Measurements from ENCODE around the gene ACAA1.

The ACAA1 gene

DNA sequence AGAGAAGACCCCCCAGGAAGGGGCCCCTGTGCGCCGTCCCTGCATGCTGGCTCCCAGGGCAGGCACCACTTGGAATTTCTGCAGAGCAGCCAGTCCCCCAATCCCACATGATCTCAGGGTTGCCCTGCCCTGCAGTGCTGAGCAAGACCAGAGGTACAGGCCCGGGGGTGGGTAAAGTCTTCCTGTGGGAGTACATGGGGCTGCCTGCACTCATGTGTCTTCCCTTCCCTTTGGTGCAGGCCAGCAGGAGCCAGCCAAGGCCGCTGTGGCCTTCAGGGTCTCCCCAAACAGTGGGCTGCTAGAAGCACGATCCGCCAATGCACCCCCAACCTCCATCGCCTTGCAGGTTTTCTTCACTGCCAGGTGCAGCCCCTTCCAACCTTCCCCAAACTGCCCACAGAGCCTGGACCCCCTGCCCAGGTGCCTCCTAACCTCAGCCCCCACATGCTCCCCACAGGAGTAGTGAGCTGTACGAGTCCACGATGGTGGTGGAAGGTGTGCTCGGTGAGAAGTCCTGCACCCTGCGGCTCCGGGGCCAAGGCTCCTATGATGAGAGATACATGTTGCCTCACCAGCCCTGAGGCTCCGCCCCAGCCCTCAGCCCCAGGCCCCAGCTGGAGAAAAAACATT is 15.0 kb downstream of the ACAA1 start:
- Mint-ChIP-seq H3K27ac (no peak overlapping the region), H3K4me1 (ENCODE audit: low read depth) (peaks cover 3% of the 10 kb centered on the region), H3K36me3 (ENCODE audit: low read depth) (peaks cover 32% of the 10 kb centered on the region), H3K27me3 (ENCODE audit: low read depth) (no peaks in the 10 kb centered on the region), H3K9me3 (no peaks in the 10 kb centered on the region), H3K4me3 (no peak overlapping the region)

DNA sequence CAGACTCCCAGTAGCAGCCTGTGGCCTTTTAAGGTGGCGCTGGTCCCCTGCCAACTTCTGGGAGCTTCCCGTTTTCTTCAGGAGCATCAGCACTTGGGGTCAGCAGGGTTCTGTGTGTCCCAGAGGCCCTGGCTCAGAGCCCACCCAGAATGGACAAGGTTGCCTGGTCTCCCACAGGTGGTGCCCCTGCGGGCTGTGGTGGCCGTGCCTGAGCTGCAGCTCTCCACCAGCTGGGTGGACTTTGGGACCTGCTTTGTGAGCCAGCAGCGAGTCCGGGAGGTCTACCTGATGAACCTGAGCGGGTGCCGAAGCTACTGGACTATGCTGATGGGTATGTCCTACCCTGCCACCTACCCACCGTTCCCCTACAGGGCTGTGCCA is 15.5 kb downstream of the ACAA1 start:
- Mint-ChIP-seq H3K27me3 (ENCODE audit: low read depth) (no peaks in the 10 kb centered on the region), H3K4me1 (ENCODE audit: low read depth) (peaks cover 3% of the 10 kb centered on the region), H3K9me3 (no peaks in the 10 kb centered on the region), H3K36me3 (ENCODE audit: low read depth) (peaks cover 27% of the 10 kb centered on the region), H3K27ac (no peak overlapping the region), H3K4me3 (no peak overlapping the region)

DNA sequence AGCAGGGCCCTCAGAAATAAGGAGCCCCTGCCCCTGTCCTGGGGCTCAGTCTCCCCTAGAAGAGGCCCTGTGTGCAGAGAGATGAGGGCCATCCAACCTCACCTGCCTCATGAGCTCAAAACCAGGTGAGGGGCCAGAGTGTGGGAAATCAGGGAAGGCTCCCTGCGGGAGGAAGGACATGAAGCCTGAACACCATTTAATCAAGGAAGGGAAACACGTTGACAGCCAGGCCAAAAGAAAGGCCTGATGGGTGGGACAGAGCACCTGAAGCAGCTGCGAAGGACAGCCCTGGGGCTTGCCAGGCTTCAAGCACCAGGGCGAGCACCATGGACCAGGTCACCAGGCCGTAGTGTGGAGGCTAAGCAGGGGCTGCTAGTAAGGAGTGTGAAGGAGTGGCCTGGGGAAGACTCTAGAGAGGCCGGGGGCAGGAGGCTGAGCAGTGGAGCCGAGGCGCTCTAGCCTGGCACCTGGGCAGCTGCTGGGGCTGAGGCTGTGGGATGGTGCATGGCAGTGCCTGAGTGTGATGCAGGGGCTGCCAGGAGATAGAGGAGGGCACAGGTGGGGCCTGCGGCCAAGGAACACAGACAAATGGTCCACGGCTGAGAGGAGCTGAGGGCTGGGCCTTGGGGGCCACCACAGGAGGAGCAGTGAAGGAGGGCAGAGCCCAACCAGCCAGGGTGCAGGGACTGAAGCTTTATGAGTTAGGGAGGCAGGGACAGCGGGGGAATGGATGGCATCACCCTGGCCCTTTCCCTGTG is 16.1 kb downstream of the ACAA1 start:
- Mint-ChIP-seq H3K4me1 (ENCODE audit: low read depth) (peaks cover 4% of the 10 kb centered on the region), H3K9me3 (no peaks in the 10 kb centered on the region), H3K36me3 (ENCODE audit: low read depth) (peaks cover 26% of the 10 kb centered on the region), H3K27ac (peak overlapping the region; percentile 32), H3K27me3 (ENCODE audit: low read depth) (no peaks in the 10 kb centered on the region), H3K4me3 (no peak overlapping the region)

DNA sequence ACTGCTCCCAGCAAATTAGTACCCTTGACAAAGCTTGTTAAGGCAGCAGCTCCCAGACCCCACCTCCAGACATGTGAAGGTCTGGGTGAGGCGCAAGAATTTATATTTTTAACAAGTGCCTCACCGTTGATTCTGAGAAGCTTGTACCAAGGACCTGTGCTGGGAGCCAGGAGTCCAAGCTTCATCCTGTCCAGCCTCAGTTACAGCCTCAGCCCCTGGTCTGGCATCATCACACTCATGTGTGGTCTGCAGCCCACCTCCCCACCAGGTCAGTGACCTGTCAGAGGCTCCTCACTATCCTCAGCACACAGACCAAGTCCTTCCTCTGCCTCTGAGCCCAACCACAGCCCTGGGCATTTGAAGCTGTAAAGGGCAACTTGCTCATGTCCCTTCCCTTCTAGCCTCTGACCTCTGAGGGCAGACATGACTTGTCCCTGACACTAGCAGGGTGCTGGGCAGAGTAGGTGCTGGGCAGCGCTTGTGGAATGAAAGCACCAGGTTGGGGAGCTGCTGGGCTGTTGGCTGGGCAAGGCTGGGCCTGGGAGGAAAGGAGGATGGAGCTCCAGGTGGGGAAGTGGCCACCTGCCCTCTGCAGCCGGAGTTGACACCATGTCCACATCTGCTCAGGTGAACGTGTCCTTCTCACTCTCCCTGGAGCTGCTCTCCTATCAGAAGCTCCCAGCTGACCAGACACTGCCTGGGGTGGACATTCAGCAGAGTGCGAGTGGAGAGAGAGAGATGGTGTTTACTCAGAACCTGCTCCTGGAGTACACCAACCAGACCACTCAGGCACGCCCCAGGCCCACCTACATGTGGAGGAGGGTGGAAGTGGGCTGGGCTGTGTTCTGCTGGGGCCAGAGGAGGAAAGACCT is 16.9 kb downstream of the ACAA1 start:
- Mint-ChIP-seq H3K4me3 (no peak overlapping the region), H3K9me3 (no peaks in the 10 kb centered on the region), H3K4me1 (ENCODE audit: low read depth) (peaks cover 6% of the 10 kb centered on the region), H3K27me3 (ENCODE audit: low read depth) (no peaks in the 10 kb centered on the region), H3K36me3 (ENCODE audit: low read depth) (peaks cover 22% of the 10 kb centered on the region), H3K27ac (no peak overlapping the region)

DNA sequence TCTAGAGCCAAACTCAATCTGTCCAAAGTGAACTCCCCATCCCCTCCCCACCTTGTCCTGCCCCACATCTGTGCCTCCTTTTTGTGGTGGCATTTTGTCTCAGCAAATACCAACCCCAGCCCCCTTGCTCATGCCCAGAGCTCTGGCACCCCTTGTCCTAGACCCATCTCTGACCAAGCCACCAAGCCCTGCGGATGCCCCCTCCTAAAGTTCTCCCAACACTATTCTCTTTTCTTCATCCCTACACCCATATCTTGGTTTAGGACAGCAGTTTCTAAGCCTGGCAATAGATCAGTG is 17.7 kb downstream of the ACAA1 start:
- H3K27ac Mint-ChIP-seq = peak overlapping the region; percentile 13

DNA sequence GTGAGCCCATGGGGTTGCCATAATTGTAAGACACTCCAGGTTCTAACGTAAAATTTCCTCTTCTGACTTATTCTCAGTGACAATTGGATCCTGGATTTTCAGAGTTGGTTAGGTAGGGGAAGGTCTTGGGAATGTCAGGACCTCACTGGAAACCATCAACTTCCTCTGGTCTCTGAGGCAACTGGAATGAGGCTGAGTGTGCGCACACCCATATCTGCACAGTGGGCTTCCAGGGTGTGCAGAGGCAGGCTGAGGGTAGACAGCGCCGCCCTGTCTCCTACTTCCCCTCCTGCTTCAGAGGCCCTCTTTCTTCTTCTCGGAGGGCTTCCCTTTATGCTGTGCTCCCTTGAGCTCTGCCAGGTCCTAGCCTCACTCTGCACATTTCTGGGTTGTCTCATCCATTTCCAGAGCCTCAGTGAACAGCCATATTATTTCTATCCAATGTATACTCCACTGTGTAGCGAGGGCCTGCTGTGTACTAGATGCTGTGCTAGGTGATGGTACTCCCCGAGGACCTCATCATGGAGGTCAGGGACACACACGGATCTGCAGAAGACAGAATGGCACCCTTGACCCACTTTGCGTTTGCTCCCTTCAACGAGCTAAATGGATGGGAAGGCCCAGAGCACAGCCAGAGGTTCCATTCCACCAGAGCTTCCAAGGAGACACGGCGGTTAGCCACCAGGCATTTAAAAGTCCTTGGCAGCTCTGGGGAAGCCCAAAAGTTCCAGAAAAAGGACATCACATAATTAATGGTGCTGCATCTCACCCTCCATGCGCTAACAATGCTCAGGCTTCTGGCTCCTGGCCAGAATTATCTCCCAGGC is 18.3 kb downstream of the ACAA1 start:
- H3K4me3 Mint-ChIP-seq = no peak overlapping the region
- peaks cover 6% of the 10 kb centered on the region for H3K4me1 Mint-ChIP-seq (ENCODE audit: low read depth)
- H3K36me3 Mint-ChIP-seq (ENCODE audit: low read depth) = peaks cover 19% of the 10 kb centered on the region
- H3K9me3 Mint-ChIP-seq = no peaks in the 10 kb centered on the region
- H3K27me3 Mint-ChIP-seq (ENCODE audit: low read depth) = no peaks in the 10 kb centered on the region
- no peak overlapping the region for H3K27ac Mint-ChIP-seq

More for the DNA sequence above, 17.7 kb downstream of the ACAA1 start:
- H3K9me3 Mint-ChIP-seq = no peaks in the 10 kb centered on the region
- H3K4me3 Mint-ChIP-seq = no peak overlapping the region
- peaks cover 19% of the 10 kb centered on the region for H3K36me3 Mint-ChIP-seq (ENCODE audit: low read depth)
- peaks cover 6% of the 10 kb centered on the region for H3K4me1 Mint-ChIP-seq (ENCODE audit: low read depth)
- H3K27me3 Mint-ChIP-seq (ENCODE audit: low read depth) = no peaks in the 10 kb centered on the region

DNA sequence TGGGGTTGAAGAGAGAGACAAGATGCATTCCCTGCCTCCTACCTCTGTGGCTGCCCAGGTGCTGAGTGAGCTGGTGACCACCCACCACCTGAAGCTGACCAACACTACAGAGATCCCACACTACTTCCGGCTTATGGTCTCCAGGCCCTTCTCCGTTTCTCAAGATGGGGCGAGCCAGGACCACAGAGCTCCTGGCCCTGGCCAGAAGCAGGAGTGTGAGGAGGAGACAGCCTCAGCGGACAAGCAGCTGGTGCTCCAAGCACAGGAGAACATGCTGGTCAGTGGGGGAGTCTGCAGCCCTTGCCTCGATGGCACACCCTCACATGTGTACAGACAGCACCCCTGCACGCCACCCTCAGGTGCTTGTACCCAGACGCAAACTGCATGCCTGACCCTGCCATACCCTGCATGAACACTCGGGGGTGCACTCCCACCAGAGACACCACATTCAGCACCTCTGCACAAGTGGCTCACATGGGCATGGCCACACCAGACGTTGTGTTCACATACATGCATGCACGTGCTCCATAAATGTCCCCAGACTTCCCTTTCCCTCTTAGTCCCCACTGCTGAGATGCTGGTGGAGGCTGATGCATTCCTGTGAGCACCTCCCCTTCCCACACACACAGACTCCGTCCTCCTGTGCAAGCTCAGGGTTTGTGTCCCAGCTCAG is 19.0 kb downstream of the ACAA1 start:
- no peaks in the 10 kb centered on the region for H3K27me3 Mint-ChIP-seq (ENCODE audit: low read depth)
- no peak overlapping the region for H3K27ac Mint-ChIP-seq
- H3K4me3 Mint-ChIP-seq = no peak overlapping the region
- peaks cover 6% of the 10 kb centered on the region for H3K4me1 Mint-ChIP-seq (ENCODE audit: low read depth)
- H3K36me3 Mint-ChIP-seq (ENCODE audit: low read depth) = peaks cover 15% of the 10 kb centered on the region
- H3K9me3 Mint-ChIP-seq = no peaks in the 10 kb centered on the region

DNA sequence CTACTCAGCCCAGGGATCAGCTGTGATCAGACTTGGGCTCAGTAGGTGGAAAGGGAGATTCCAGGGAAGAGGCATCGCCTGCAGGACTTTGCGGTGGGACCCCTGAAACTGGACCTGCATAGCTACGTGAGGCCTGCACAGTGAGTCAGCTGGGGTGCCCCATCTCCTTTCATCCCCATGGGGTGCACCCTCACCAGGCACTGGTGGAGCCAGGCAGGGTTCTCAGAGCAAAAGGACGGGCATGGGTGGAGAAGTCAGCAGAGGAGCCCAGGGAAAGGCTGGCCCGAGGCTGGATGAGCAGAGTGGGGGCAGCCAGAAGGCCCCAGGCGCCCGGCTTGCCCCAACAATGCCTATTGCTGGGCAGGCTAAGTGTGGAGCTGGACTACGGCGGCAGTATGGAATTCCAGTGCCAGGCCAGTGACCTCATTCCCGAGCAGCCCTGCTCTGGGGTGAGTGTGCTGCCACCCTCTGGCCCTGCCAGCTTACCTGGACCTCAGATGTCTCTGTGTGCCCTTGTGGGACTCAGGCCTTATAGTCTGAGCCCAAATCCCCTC is 19.7 kb downstream of the ACAA1 start:
- H3K4me3 Mint-ChIP-seq = no peak overlapping the region
- H3K36me3 Mint-ChIP-seq (ENCODE audit: low read depth) = peaks cover 9% of the 10 kb centered on the region
- peaks cover 6% of the 10 kb centered on the region for H3K4me1 Mint-ChIP-seq (ENCODE audit: low read depth)
- no peaks in the 10 kb centered on the region for H3K9me3 Mint-ChIP-seq
- H3K27me3 Mint-ChIP-seq (ENCODE audit: low read depth) = no peaks in the 10 kb centered on the region
- no peak overlapping the region for H3K27ac Mint-ChIP-seq

DNA sequence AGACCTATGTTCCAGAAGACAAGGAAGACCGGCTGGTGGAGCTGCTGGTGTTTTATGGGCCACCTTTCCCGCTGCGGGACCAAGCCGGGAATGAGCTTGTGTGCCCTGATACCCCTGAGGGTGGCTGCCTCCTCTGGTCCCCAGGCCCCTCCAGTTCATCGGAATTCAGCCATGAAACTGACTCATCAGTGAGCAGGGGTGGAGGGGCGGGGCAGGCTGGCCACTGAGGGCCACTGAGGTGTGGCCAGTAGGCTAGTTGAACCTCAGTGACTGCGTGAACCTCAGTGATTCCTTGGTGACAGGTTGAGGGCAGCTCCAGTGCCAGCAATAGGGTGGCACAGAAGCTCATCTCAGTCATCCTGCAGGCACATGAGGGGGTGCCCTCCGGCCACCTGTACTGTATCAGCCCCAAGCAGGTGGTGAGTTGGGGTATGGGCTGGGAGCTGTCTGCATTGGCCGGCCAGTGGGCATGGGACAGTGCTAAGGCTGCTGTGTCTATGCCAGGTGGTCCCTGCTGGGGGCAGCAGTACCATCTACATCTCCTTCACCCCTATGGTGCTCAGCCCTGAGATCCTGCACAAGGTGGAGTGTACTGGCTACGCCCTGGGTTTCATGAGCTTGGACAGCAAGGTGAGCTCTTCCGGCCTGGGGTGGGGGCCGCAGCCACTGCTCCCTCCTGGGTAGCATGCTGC is 20.3 kb downstream of the ACAA1 start:
- H3K27ac Mint-ChIP-seq = no peak overlapping the region
- H3K36me3 Mint-ChIP-seq (ENCODE audit: low read depth) = peaks cover 5% of the 10 kb centered on the region
- peaks cover 6% of the 10 kb centered on the region for H3K4me1 Mint-ChIP-seq (ENCODE audit: low read depth)

DNA sequence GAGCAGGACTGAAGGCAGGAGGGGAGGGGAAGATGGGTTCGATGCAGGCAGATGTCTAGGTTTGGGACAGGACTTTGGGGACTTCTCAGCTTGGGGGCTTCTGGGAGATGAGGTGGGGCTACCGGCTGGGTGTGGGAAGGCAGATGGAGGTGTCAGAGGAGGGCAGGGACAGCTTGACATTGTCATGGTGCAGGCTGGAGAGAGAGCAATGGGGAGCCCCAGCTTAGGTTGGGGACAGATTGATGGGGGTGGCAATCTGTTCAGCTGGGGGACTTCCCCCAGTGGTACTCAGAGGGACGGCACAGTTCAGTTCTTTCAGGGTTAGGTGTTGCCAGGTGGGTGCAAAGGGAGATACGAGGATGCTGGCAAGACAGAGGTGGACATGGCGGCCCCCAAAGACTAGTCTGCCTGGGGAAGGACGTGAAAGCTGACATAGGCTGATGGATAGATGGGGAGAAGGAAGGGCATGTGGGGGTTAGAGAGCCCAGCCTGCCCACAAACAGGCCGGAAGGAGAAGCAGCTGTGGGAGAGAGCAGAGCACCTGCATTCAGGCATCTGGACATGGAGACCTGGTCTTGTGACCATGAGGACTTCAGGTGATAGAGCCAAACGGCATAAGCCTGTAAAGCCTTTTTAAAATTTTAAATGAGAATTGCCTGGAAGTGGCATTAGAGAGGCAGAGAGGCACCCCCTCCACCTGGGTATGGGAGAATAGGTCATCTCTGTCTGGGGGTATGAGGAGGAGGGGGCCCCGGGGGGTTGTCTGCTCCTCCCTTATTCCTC is 21.1 kb downstream of the ACAA1 start:
- H3K27ac Mint-ChIP-seq = no peak overlapping the region
- no peaks in the 10 kb centered on the region for H3K27me3 Mint-ChIP-seq (ENCODE audit: low read depth)

More for the DNA sequence above, 20.3 kb downstream of the ACAA1 start:
- H3K27me3 Mint-ChIP-seq (ENCODE audit: low read depth) = no peaks in the 10 kb centered on the region
- H3K9me3 Mint-ChIP-seq = no peaks in the 10 kb centered on the region
- H3K4me3 Mint-ChIP-seq = no peak overlapping the region

DNA sequence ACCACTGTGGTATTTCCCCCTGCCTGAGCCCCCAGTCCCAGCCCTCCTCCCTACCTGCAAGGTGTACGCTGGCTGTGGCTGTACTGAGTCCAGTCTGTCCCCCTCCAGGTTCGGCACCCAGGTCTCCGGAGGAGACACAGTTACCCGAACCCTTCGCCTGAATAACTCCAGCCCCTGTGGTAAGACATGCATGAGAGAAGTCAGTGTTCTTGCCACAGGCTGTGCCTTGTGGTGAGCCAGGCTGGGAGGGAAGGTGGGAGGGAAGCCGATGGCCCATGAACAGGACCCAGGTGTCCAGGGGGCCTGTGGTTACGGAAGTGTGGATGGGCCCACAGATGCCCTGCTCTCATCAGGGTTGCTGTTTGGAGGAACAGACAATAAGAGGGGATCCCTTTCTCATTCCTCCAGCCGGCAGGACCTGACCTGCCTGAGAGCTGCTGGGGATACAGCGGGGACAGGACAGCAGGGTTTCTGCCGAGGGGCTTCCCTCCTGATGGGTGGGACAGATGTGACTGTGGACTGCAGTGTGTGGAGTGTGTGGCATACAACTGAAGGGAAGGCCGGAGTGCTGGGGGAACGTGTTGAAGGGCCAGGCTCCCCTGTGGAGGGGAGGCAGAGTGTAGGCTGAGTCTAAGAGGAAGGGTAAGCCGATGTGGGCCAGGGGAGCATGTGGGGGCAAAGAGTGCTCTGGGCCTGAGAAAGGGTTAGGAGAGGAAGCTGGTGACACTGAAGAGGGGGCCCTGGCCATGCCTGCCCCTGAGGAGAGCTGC is 21.9 kb downstream of the ACAA1 start:
- no peak overlapping the region for H3K27ac Mint-ChIP-seq
- peaks cover 6% of the 10 kb centered on the region for H3K4me1 Mint-ChIP-seq (ENCODE audit: low read depth)
- H3K36me3 Mint-ChIP-seq (ENCODE audit: low read depth) = peaks cover 3% of the 10 kb centered on the region
- H3K27me3 Mint-ChIP-seq (ENCODE audit: low read depth) = no peaks in the 10 kb centered on the region
- H3K4me3 Mint-ChIP-seq = no peak overlapping the region
- no peaks in the 10 kb centered on the region for H3K9me3 Mint-ChIP-seq

More for the DNA sequence above, 21.1 kb downstream of the ACAA1 start:
- no peak overlapping the region for H3K4me3 Mint-ChIP-seq
- no peaks in the 10 kb centered on the region for H3K9me3 Mint-ChIP-seq
- H3K4me1 Mint-ChIP-seq (ENCODE audit: low read depth) = peaks cover 6% of the 10 kb centered on the region
- peaks cover 5% of the 10 kb centered on the region for H3K36me3 Mint-ChIP-seq (ENCODE audit: low read depth)

Data from T-helper 1 cell treated with Interleukin-12 subunit alpha and Interleukin-12 subunit beta and Interleukin-4 antibody, amounts not matched to agents 30 μg/mL and 1 μg/mL, for 36 hours (primary cell).